Suppressor macrophage (primary cell): ENCODE data around the gene CD59.
"Not testable (repeated sequence)": the region's sequence is repeated elsewhere in the genome, so short reads cannot be mapped to it uniquely, and the experiment has no call there.

Experiments
- DNase-seq, 4 experiments: peaks; one replicate each; pipeline ENCODE4 v3.0.0-alpha.2; 2020 to 2022

Gene CD59

DNA sequence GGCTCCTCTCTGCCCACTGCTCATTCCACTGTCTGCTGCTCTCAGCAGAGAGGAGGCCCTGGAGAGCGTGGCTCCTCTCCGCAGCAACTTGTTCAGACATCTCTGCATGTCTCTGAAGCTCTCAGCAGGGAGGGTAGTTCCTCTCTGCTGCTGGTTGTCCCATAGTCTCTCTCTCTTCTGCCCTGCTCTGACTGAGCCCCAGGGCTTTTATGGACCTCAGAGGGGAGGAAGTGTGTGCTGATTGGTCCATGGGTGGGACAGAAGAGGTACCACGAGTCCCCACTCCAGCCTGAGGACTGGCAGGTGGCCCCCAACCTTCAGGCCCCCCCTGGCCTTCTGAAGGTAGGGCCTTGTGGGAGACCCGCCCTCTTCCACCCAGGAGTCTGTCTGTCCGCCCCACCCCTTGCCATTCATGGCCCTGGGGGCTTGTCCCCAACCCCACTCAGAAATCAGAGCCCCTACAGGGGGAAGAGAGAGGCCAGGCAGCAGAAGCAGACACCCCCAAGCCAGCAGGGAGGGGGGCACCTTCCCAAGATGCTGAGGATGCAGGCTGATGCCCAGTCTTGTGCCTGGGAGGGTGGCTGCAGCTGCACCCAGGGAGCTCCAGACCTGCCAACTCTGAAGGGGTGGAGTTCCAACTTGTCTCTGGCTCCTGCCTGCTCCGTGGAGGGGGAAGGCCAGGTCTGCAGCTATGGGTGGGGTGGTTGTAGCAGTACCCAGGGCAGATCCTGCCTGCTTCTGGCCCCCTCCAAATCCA is 70.7 kb downstream of the CD59 start:
- DNase-seq: no peak

DNA sequence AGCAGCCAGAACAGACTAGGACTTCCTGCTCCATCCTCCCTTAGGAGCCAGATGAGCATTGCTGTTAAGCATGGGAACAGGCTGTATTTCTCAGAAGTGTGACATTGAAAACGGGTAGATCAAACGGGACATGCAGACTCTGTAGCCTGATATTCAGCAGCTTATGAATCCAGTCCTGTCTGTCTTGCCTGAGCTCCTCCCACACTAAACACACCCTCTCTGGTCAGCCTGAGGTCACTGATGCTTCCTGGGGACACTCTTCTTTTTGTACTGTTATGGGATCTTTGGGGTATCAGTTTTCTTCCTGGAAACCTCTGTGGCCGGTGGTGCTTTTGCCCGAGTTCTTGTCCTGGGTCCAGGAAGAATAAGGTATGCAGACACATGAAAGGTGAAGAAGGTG is 71.4 kb downstream of the CD59 start:
- DNase-seq: no peak

GRCh38 chr11:33664166-33664565 is 72.1 kb downstream of the CD59 start:
- no peak for DNase-seq

DNA sequence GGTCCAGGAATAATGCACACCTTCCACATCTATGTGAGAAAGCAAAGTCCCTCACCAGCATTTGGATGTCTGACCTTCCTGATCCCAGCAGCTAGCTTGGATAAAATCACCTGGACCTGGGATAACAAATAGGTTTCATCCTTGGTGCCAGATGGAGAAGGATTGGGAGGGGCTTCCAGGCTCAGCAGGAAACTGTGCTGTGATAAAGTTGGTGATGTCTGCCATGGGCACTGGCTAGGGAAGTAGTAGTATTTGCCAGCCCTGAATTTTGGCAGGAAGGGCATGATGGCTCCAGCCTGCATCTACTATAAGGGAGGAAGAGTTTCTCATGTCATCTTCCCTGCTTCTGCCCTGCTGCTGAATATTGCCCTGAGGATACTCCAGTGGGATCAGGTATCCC is 73.1 kb downstream of the CD59 start:
- DNase-seq: no peak

DNA sequence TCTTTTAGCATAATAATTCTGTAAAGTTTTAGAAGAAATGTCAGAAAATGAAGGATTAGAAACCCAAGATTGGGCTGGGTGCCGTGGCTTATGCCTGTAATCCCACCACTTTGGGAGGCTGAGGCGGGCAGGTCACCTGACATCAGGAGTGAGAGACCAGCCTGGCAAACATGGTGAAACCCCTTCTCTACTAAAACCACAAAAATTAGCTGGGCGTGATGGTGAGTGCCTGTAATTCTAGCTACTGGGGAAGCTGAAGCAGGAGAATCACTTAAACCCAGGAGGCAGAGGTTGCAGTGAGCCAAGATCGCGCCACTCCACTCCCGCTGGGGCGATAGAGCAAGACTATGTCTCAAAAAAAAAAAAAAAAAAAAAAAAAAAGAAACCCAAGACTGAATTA is 74.7 kb downstream of the CD59 start:
- not testable (repeated sequence) for DNase-seq

- no peak for DNase-seq
Measured at GRCh38 chr11:33660962-33661361, 75.3 kb downstream of the CD59 start.

DNA sequence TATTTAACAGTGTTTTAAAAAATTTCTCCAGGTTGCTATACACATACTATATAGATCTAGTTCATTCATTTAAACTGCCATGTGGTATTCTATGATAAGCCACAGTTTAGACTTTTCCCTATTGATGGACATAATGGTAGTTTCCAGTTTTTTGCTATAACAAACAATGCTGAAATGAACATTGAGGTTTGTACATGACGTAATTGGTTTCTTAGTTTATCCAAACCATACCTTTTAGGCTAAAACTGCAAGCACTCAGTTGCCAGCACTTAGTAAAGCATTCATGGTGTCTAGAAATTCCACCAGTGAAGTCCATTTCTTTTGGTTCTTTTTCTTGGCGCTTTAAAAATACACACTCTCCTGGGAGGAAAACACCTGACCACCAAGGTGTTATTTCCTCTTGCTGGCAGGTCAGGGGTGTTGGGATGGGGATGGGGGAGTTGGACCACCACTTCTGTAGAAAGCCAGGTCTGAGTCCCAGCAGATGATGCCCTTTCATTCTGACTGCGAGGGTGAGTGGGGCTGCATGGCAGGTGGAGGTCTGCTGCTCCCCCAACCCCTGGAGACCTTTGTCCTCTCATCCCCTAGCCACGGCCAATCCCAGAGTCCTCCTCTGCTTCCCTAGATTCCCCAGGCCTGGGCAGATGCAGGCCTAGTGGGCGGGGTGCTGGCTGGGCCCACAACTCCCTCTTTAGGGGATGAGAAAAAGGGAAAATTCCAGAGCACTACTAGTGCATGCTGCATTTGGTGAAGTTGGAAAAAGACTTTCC is 76.7 kb downstream of the CD59 start:
- no peak for DNase-seq

- DNase-seq: no peak
Measured at GRCh38 chr11:33658195-33658900, 77.9 kb downstream of the CD59 start.

DNA sequence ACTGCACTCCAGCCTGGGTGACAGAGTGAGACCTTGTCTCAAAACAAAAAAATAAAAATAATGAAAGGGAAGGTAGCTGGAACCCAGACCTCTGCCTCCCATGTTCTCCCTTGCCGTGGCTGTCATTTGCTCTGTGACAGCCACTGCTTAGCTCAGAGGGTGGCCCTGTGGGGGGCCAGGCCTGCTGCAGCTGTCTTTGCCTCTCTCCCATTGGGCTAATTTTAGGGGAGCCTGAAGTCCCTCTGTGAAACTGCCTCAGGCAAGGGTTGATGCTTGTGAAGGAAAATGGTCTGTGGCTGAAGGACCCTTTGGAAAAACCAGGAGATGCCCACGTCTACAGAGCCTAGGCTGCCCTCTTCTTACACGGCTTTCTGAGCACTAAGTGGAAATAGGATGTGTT is 78.5 kb downstream of the CD59 start:
- no peak for DNase-seq

GRCh38 chr11:33656768-33657167 is 79.5 kb downstream of the CD59 start:
- no peak for DNase-seq

GRCh38 chr11:33655842-33656600 is 80.2 kb downstream of the CD59 start:
- DNase-seq: no peak

GRCh38 chr11:33654594-33654993 is 81.6 kb downstream of the CD59 start:
- no peak for DNase-seq
